HepG2 (cell line): ENCODE data around the gene SEPTIN12. TPM values are rescaled to one million over a fixed set of nuclear protein-coding genes. Genes with fewer than 3 reads are reported as not detected.

Source experiments
- FOXM1 ChIP-seq: sonication (generic); formaldehyde crosslinking; IDR thresholded peaks from 2 replicates; pipeline ENCODE4 v1.5.0; 2020; ENCODE audit warnings: missing genetic modification reagents
- KLF6 ChIP-seq: IDR thresholded peaks from 2 replicates; pipeline ENCODE4 v1.8.0; 2016; ENCODE audit warnings: missing biosample characterization, missing genetic modification reagents
- LCORL ChIP-seq, 2 experiments: fragments of 450-650 bp in 1 of 2; sonication (generic) in 1 of 2; formaldehyde crosslinking in 1 of 2; IDR thresholded peaks; 2 replicates each; pipeline versions ENCODE4 v1.5.0 to v1.6.1; 2017 to 2020; ENCODE audit warnings: antibody characterized with exemption in 1 of 2, missing genetic modification reagents in 1 of 2
- ONECUT2 ChIP-seq: sonication (generic); formaldehyde crosslinking; IDR thresholded peaks from 2 replicates; pipeline ENCODE4 v1.4.0; 2020; ENCODE audit warnings: missing genetic modification reagents
- SALL1 ChIP-seq: sonication (generic); formaldehyde crosslinking; IDR thresholded peaks from 2 replicates; pipeline ENCODE4 v1.8.0; 2022; ENCODE audit warnings: mild to moderate bottlenecking, missing genetic modification reagents
- SOX13 ChIP-seq, 3 experiments: fragments of 450-650 bp in 1 of 3; sonication (generic) in 1 of 3; formaldehyde crosslinking in 1 of 3; IDR thresholded peaks in 2 of 3; conservative IDR thresholded peaks in 1 of 3; 2 replicates each; pipeline versions ENCODE4 v1.5.0 to v1.6.1; 2016 to 2020; ENCODE audit warnings: antibody characterized with exemption in 1 of 3, mild to moderate bottlenecking in 1 of 3, missing compliant biosample characterization in 1 of 3, missing genetic modification reagents in 1 of 3, moderate library complexity in 1 of 3
- SP5 ChIP-seq: IDR thresholded peaks from 2 replicates; pipeline ENCODE4 v1.6.1; 2016; ENCODE audit warnings: low read depth, borderline replicate concordance
- TP53 ChIP-seq: sonication (generic); formaldehyde crosslinking; conservative IDR thresholded peaks from 2 replicates; pipeline ENCODE4 v1.4.0; 2020; ENCODE audit warnings: missing genetic modification reagents
- ZBTB8A ChIP-seq: sonication (generic); formaldehyde crosslinking; IDR thresholded peaks from 2 replicates; pipeline ENCODE4 v1.4.0; 2020; ENCODE audit warnings: mild to moderate bottlenecking, low read depth, missing genetic modification reagents, borderline replicate concordance
- ZNF550 ChIP-seq: sonication (generic); formaldehyde crosslinking; IDR thresholded peaks from 2 replicates; pipeline ENCODE4 v1.4.0; 2020; ENCODE audit warnings: mild to moderate bottlenecking, missing genetic modification reagents, borderline replicate concordance
- ZNF577 ChIP-seq: sonication (generic); formaldehyde crosslinking; IDR thresholded peaks from 2 replicates; pipeline ENCODE4 v1.4.0; 2020; ENCODE audit warnings: mild to moderate bottlenecking, low read depth, missing genetic modification reagents, borderline replicate concordance
- ZNF629 ChIP-seq: sonication (generic); formaldehyde crosslinking; conservative IDR thresholded peaks from 2 replicates; pipeline ENCODE4 v1.5.0; 2020; ENCODE audit warnings: missing genetic modification reagents
- ZNF850 ChIP-seq: sonication (generic); formaldehyde crosslinking; conservative IDR thresholded peaks from 2 replicates; pipeline ENCODE4 v1.9.0; 2021; ENCODE audit warnings: mild to moderate bottlenecking, missing genetic modification reagents
- polyA plus RNA-seq, 8 experiments: library from polyadenylated mRNA; depleted of rRNA in 3 of 8; stranded (reverse) in 7 of 8; unstranded in 1 of 8; fragments of >200 nt; fragmentation: Illumina TruSeq in 4 of 8; extraction: Trizol in 4 of 8; gene quantifications; 2 replicates each; pipeline versions ENCODE4 v1.2.1 to v1.2.3, GENCODE V29; 2011 to 2016; ENCODE audit warnings: low read depth in 4 of 8, missing spikeins in 1 of 8, mixed read lengths in 1 of 8; ENCODE audit not compliant: insufficient read depth in 1 of 8
- total RNA-seq, 5 experiments: library from RNA; depleted of rRNA; stranded (reverse); fragments of >200 nt; fragmentation: Illumina TruSeq; extraction: Trizol; gene quantifications; 2 replicates each; pipeline ENCODE4 v1.2.3, GENCODE V29; 2016; ENCODE audit warnings: low read depth in 1 of 5
- TF ChIP-seq, protein P1 (sequence below), 2 experiments: sonication (generic) in 1 of 2; formaldehyde crosslinking in 1 of 2; IDR thresholded peaks; 2 replicates each; pipeline versions ENCODE4 v1.6.1 to v1.9.0; 2014 to 2022; ENCODE audit warnings: antibody characterized with exemption in 1 of 2, borderline replicate concordance in 1 of 2, inconsistent platforms in 1 of 2, low read depth in 1 of 2, missing genetic modification reagents in 1 of 2
- TF ChIP-seq, protein P2 (sequence below): sonication (generic); formaldehyde crosslinking; IDR thresholded peaks from 2 replicates; pipeline ENCODE4 v1.4.0; 2020; ENCODE audit warnings: missing genetic modification reagents
- TF ChIP-seq, protein P3 (sequence below): IDR thresholded peaks from 2 replicates; pipeline ENCODE4 v1.6.1; 2016; ENCODE audit warnings: mild to moderate bottlenecking
- TF ChIP-seq, protein P4 (sequence below): sonication (generic); formaldehyde crosslinking; IDR thresholded peaks from 2 replicates; pipeline ENCODE4 v1.8.1; 2023; ENCODE audit warnings: missing genetic modification reagents, mild to moderate bottlenecking, borderline replicate concordance

SEPTIN12 gene
- total and polyA plus RNA-seq, 2 of the 13 experiments (the other 11 are each of a cell fraction or from before 2014, with no cell fraction given): 0.22 TPM; not detected in 1

DNA sequence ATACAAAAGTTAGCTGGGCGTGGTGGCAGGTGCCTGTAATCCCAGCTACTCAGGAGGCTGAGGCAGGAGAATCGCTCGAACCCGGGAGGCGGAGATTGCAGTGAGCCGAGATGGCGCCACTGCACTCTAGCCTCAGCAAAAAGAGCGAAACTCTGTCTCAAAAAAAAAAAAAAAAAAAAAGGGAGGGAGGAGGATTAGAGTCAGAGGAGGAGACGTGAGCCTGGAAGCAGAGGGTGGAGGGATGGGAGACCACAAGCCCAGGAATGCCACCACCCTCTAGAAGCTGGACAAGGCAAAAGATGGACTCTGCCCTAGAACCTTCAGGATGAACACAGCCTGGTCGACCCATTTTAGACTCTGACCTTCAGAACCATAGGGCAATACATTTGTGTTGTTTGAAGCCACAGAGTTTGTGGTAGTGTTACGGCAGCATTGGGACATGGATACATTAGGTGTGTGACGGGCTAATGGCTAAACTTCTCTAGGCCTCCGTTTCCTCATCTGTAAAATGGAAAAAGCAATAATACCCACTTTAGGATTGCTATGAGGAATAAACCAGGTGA is 4.9 kb upstream of the SEPTIN12 start (continued):
- TF ChIP-seq, protein P1, sequence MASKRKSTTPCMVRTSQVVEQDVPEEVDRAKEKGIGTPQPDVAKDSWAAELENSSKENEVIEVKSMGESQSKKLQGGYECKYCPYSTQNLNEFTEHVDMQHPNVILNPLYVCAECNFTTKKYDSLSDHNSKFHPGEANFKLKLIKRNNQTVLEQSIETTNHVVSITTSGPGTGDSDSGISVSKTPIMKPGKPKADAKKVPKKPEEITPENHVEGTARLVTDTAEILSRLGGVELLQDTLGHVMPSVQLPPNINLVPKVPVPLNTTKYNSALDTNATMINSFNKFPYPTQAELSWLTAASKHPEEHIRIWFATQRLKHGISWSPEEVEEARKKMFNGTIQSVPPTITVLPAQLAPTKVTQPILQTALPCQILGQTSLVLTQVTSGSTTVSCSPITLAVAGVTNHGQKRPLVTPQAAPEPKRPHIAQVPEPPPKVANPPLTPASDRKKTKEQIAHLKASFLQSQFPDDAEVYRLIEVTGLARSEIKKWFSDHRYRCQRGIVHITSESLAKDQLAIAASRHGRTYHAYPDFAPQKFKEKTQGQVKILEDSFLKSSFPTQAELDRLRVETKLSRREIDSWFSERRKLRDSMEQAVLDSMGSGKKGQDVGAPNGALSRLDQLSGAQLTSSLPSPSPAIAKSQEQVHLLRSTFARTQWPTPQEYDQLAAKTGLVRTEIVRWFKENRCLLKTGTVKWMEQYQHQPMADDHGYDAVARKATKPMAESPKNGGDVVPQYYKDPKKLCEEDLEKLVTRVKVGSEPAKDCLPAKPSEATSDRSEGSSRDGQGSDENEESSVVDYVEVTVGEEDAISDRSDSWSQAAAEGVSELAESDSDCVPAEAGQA (IDR thresholded peaks at IDR 0.05; ENCODE audit: low read depth): no peak
- TF ChIP-seq, protein P1 (CRISPR knock-in tag; IDR thresholded peaks at IDR 0.05; ENCODE audit: borderline replicate concordance): no peak
- no peak for TF ChIP-seq SP5 (CRISPR knock-in tag)
- TF ChIP-seq FOXM1: no peak
- TF ChIP-seq ZNF850 (CRISPR knock-in tag): no peak
- TF ChIP-seq, protein P2, sequence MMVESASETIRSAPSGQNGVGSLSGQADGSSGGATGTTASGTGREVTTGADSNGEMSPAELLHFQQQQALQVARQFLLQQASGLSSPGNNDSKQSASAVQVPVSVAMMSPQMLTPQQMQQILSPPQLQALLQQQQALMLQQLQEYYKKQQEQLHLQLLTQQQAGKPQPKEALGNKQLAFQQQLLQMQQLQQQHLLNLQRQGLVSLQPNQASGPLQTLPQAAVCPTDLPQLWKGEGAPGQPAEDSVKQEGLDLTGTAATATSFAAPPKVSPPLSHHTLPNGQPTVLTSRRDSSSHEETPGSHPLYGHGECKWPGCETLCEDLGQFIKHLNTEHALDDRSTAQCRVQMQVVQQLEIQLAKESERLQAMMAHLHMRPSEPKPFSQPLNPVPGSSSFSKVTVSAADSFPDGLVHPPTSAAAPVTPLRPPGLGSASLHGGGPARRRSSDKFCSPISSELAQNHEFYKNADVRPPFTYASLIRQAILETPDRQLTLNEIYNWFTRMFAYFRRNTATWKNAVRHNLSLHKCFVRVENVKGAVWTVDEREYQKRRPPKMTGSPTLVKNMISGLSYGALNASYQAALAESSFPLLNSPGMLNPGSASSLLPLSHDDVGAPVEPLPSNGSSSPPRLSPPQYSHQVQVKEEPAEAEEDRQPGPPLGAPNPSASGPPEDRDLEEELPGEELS: no peak
- TF ChIP-seq ZNF577 (CRISPR knock-in tag): no peak
- TF ChIP-seq SOX13 (IDR thresholded peaks at IDR 0.05): no peak
- no peak for TF ChIP-seq SOX13 (CRISPR knock-in tag; conservative IDR thresholded peaks at IDR 0.05 in 1 of 2, IDR thresholded peaks at IDR 0.05 in 1 of 2)
- no peak for TF ChIP-seq ZBTB8A
- no peak for TF ChIP-seq LCORL (IDR thresholded peaks at IDR 0.05)
- no peak for TF ChIP-seq LCORL (CRISPR knock-in tag; IDR thresholded peaks at IDR 0.05)
- peak; percentile 48 for TF ChIP-seq SALL1
- peak; percentile 93 for TF ChIP-seq ZNF629 (CRISPR knock-in tag)
- no peak for TF ChIP-seq TP53
- no peak for TF ChIP-seq ONECUT2 (CRISPR knock-in tag)
- TF ChIP-seq, protein P3, sequence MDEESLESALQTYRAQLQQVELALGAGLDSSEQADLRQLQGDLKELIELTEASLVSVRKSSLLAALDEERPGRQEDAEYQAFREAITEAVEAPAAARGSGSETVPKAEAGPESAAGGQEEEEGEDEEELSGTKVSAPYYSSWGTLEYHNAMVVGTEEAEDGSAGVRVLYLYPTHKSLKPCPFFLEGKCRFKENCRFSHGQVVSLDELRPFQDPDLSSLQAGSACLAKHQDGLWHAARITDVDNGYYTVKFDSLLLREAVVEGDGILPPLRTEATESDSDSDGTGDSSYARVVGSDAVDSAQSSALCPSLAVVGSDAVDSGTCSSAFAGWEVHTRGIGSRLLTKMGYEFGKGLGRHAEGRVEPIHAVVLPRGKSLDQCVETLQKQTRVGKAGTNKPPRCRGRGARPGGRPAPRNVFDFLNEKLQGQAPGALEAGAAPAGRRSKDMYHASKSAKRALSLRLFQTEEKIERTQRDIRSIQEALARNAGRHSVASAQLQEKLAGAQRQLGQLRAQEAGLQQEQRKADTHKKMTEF: no peak
- TF ChIP-seq ZNF550 (CRISPR knock-in tag): no peak
- TF ChIP-seq, protein P4, sequence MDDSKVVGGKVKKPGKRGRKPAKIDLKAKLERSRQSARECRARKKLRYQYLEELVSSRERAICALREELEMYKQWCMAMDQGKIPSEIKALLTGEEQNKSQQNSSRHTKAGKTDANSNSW: no peak
- TF ChIP-seq KLF6 (CRISPR knock-in tag): no peak
